Psoas muscle (tissue), 8 donors: ENCODE data around the gene GNL1. TPM values are rescaled to one million over a fixed set of nuclear protein-coding genes. Genes with fewer than 3 reads are reported as not detected.
"Not testable (repeated sequence)": the region's sequence is repeated elsewhere in the genome, so short reads cannot be mapped to it uniquely, and the experiment has no call there.

Source experiments
- ATAC-seq, 4 donors: fragments of 200-7000 bp; cut with Tn5 transposase; one replicate each; pipeline ENCODE4 v1.9.1; 2020; ENCODE audit warnings: moderate library complexity in 3 of 4, mild to moderate bottlenecking in 2 of 4
- DNase-seq, 2 donors: peaks; one replicate each; pipeline ENCODE4 v3.0.0-alpha.2; 2020
- H3K27ac ChIP-seq: fragments of 200-600 bp; one replicate; pipeline ENCODE4 v1.8.0; 2022
- H3K27me3 ChIP-seq, 3 donors: fragments of 200-600 bp in 1 of 3; one replicate each; pipeline versions ENCODE4 v1.6.1 to v1.8.0; 2013 to 2022; ENCODE audit warnings: low read length in 2 of 3, mild to moderate bottlenecking in 2 of 3, moderate library complexity in 1 of 3; ENCODE audit not compliant: insufficient read depth in 3 of 3
- H3K36me3 ChIP-seq, 2 donors: fragments of 200-600 bp in 1 of 2; one replicate each; pipeline versions ENCODE4 v1.6.1 to v1.8.0; 2013 to 2022; ENCODE audit warnings: low read depth in 1 of 2, mild to moderate bottlenecking in 1 of 2, moderate library complexity in 1 of 2; ENCODE audit not compliant: insufficient read depth in 1 of 2
- H3K4me1 ChIP-seq: fragments of 200-600 bp; one replicate; pipeline ENCODE4 v1.8.0; 2022
- H3K4me3 ChIP-seq: fragments of 200-600 bp; one replicate; pipeline ENCODE4 v1.8.0; 2022; ENCODE audit warnings: mild to moderate bottlenecking
- H3K9me3 ChIP-seq: fragments of 200-600 bp; one replicate; pipeline ENCODE4 v1.8.0; 2022
- CTCF ChIP-seq: fragments of 200-600 bp; IDR thresholded peaks from one replicate; pipeline ENCODE4 v1.8.0; 2022; ENCODE audit warnings: antibody characterized with exemption
- WGBS, 3 donors: extraction: QIAGEN DNeasy Blood & Tissue Kit; methylation state at CpG; one replicate each; pipeline versions ENCODE4 v1.1.6 to v1.1.7; 2013; 5-methylcytosine and 5-hydroxymethylcytosine counted together
- intact Hi-C, 2 donors: fragments of 100-400 bp; cut with DNase I; formaldehyde crosslinking; loops; one replicate each; pipeline versions ENCODE4 v1.11.0 to v1.14.2; 2022
- polyA plus RNA-seq, 3 donors: library from polyadenylated mRNA; stranded (reverse); fragments of 200-250 nt; gene quantifications; one replicate each; pipeline ENCODE4 v1.2.3, GENCODE V29; 2013
- total RNA-seq, 4 donors: library from RNA; stranded (reverse); fragmentation: NEBNext Ultra II Directional in 2 of 4; extraction: Animal tissue kit (Norgen Biotek cat#: 25700) in 2 of 4; gene quantifications; one replicate each; pipeline versions ENCODE4 v1.2.1 to v1.2.4, GENCODE V29; 2021 to 2023
- donor health status: healthy with polysubstance abuse.
- donor health status: DM: no; HTN: no; CAD: no; lungs with moderate emphysema.
- donor health status: Bipolar disorder and iron deficiency.
- donor health status: healthy.
- donor health status: DM: yes; HTN: yes; CAD: no.
- donor health status: DM: no; HTN: no; CAD: no.
- donor health status: DM: no; HTN: no; CAD: no.
- donor health status: DM: yes; HTN: yes; CAD: no.

GNL1 gene
- total and polyA plus RNA-seq, 7 donors: 14.2 to 32.3 (median 26.1) TPM

DNA sequence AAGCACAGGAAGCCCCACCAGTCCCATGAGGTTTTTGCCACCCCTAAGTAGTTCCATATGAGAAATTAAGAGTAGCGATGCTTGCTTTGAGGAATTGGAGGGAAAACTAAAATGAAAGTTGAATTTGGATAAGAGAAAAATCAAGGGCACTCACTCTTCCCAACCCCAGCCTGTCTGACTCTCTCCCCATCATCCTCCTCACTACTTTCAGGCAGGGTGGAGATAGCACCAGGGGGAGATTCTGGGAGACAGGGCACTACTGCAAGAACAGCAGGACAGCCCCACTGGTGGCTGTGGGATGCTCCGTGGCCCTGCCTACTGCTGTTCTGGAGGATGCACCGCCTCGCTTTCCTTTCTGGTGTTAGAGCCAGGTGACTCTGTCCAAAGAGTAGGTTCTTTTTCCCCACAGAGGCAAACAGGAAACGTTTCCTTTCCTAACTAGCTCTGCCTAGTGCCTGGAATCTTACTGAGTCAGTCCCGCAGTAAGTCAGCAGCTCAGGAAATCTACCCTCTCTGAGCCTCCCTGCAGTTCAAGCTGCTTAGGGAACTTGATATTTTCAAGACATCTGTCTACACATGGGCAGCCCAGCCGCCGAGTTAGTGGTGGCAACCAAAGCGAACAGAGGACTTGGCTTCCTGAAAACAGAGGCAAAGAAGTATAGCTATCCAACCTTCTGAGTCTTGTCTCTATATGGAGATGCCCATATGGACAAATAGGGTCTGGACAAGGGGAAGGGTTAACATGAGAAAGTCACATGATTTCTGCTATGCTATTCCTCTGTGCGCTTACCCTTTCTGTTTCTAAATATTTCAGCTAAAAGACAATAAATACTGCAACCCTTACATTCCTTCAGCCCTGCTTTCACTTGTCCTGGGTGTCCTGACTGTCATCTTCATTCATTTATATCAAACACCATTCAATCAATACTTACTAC lies 55.6 kb downstream of the GNL1 start:
- DNase-seq: no peak
- no peak for TF ChIP-seq CTCF
- H3K4me3 ChIP-seq: peak overlapping the region; percentile 30

GRCh38 chr6:30498705-30499104 lies 57.6 kb downstream of the GNL1 start:
- H3K36me3 ChIP-seq, H3K27ac ChIP-seq, H3K4me1 ChIP-seq, ATAC-seq, H3K9me3 ChIP-seq, DNase-seq, H3K4me3 ChIP-seq, H3K27me3 ChIP-seq, intact Hi-C loops: not testable (repeated sequence)
- WGBS, 3 donors: 91 to 96% (median 94%) methylated on average over 16 to 37 of the region's 37 CpGs

More for the DNA sequence above, 55.6 kb downstream of the GNL1 start:
- intact Hi-C loops: no loop called here
- Histone ChIP-seq H3K27ac (peak overlapping the region; percentile 58), H3K4me1 (no peaks in the 10 kb centered on the region), H3K27me3 (peaks cover 0 to 5% (median 0%) of the 10 kb centered on the region in 3 donors), H3K9me3 (no peaks in the 10 kb centered on the region), H3K36me3 (no peaks in the 10 kb centered on the region)
- 39 to 43% (median 39%) methylated on average over 10 of the region's 10 CpGs for WGBS, 3 donors
- ATAC-seq: peak in 1 of 4 donors; percentile 21

- 76 to 77% (median 76%) methylated on average over 3 of the region's 3 CpGs for WGBS, 3 donors
- H3K36me3 ChIP-seq: peaks cover 0 to 6% of the 10 kb centered on the region in 2 donors
- no peak overlapping the region for H3K27ac ChIP-seq
- no peak for TF ChIP-seq CTCF
- no peaks in the 10 kb centered on the region for H3K4me1 ChIP-seq
- no peaks in the 10 kb centered on the region for H3K9me3 ChIP-seq
- H3K4me3 ChIP-seq: no peak overlapping the region
- peak in 1 of 4 donors; percentile 23 for ATAC-seq
- DNase-seq: no peak
- intact Hi-C loops: no loop called here
- H3K27me3 ChIP-seq: no peaks in the 10 kb centered on the region
Observed at GRCh38 chr6:30497714-30498113, 58.6 kb downstream of the GNL1 start.

- ATAC-seq, H3K9me3 ChIP-seq, intact Hi-C loops, H3K4me1 ChIP-seq, H3K27me3 ChIP-seq, H3K4me3 ChIP-seq, DNase-seq, H3K36me3 ChIP-seq: not testable (repeated sequence)
- 92 to 94% (median 94%) methylated on average over 5 of the region's 5 CpGs for WGBS, 3 donors
- peak overlapping the region; percentile 24 for H3K27ac ChIP-seq
Observed at GRCh38 chr6:30497261-30497599, 59.1 kb downstream of the GNL1 start.

- no peaks in the 10 kb centered on the region for H3K27me3 ChIP-seq
- no peak overlapping the region for H3K27ac ChIP-seq
- H3K4me1 ChIP-seq: no peaks in the 10 kb centered on the region
- H3K36me3 ChIP-seq: peaks cover 0 to 22% of the 10 kb centered on the region in 2 donors
- H3K9me3 ChIP-seq: no peaks in the 10 kb centered on the region
- intact Hi-C loops: no loop called here
- H3K4me3 ChIP-seq: no peak overlapping the region
- WGBS, 3 donors: 92 to 95% (median 92%) methylated on average over 4 of the region's 4 CpGs
- ATAC-seq: no peak
- DNase-seq: no peak
- no peak for TF ChIP-seq CTCF
Observed at GRCh38 chr6:30495993-30496392, 60.3 kb downstream of the GNL1 start.

DNA sequence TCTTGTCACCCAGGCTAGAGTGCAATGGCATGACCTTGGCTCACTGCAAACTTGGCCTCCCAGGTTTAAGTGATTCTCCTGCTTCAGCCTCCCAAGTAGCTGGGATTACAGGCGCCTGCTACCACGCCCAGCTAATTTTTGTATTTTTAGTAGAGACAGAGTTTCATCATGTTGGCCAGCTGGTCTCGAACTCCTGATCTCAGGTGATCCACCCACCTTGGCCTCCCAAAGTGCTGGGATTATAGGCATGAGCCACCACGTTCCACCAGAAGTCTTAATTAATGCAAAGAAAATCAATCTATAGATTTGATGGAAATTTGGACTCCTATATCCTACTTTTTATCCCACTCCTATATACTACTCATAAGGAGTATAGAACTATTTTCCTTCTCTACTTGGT lies 61.2 kb downstream of the GNL1 start:
- H3K9me3 ChIP-seq, H3K27ac ChIP-seq, H3K27me3 ChIP-seq, H3K4me3 ChIP-seq, intact Hi-C loops, ATAC-seq, H3K4me1 ChIP-seq, DNase-seq: not testable (repeated sequence)
- peaks cover 0 to 30% of the 10 kb centered on the region in 2 donors for H3K36me3 ChIP-seq
- WGBS, 3 donors: 67 to 70% (median 68%) methylated on average over 4 of the region's 4 CpGs
